GM19238 (cell line): ENCODE results near the gene SLC39A3.

Experiments
- DNase-seq: peaks from one replicate; pipeline ENCODE4 v3.0.0; 2011; ENCODE audit warnings: low spot score; ENCODE audit not compliant: insufficient read length

SLC39A3 gene

DNA sequence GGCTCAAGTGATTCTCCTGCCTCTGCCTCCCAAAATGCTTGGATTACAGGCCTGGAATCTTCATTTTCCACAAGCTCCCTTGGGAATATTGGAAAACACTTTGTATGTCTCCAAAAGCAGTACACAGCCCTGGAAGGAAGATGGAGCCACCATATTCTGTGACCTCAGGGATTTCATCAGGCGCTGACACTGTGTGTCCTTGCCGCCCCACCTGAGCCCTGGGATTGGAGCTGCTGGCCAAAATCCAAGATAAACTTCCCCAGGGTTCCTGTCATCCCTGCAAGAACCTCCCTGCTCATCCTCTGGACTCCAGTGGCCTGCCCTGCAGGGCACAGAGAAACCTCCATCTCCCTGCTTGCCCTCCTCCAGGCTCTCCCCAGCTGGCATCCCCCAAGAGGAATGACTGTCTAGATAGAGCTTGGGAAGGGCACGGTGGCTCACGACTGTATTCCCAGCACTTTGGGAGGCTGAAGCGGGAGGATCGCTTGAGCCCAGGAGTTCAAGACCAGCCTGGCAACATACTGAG is 36.1 kb downstream of the SLC39A3 start:
- DNase-seq, result no peak

DNA sequence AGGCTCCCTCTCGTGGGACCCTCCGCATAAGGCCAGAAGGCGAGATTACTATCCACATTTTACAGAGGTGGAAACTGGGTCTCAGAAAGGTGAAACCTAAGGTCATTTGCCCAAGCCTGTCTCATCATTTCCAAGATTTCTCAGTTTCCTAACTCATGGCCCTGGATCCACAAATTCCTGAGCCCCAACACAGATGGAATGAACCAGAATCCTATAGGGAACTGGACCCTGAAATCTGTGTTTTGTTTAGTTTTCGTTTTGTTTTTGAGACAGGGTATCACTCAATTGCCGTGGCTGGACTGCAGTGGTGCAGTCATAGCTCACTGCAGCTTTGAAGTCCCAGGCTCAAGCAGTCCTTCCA is 36.8 kb downstream of the SLC39A3 start:
- DNase-seq, result no peak

DNA sequence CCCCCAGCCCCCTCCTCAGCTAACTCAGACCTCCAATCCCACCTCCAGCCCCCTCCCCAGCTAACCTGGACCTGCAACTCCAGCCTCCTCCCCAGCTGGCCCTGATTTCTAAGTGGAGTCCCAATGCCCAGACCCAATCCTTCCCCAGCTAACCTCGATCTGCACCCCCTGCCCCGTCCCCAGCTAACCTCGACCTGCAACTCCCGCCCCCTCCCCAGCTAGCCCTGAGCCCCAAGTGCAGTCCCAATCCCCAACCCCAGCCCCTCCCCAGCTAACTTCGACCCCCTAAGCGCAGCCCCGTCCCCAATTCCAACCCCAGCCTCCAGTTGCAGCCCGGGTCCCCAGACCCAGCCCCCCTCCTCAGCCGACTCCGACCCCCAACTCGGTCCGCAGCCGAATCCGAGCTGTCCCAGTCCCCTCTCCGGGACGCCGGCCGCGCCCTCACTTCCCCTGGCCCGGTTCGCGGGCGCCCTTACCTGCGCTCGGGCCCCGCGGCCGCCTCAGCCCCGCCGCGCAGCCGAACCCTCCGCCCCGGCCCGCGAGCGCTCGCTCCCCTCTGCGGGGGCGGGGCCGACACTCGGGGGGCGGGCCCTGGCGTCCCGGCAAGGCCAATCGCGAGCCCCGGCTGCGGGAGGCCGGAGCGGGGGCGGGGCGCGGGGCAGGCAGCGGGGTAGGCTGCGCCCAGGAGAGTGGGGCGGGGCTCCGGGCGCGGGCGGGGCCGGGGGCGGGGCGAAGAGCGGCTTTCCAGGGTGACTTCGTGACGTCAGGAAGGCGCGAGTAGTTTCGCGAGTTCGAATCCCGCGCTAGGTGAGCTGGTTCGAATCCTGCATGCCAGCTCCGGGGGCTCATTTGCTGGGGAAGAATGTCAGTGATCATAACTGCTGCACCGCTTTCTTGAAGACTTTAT is 37.4 kb downstream of the SLC39A3 start, which contains the start of gene GNG7:
GNG7 (minus strand) TSS at position 525 of the 907 bp plus-strand sequence. CDS start 182,006 bp downstream, outside the sequence.
- peak; percentile 100 for DNase-seq

DNA sequence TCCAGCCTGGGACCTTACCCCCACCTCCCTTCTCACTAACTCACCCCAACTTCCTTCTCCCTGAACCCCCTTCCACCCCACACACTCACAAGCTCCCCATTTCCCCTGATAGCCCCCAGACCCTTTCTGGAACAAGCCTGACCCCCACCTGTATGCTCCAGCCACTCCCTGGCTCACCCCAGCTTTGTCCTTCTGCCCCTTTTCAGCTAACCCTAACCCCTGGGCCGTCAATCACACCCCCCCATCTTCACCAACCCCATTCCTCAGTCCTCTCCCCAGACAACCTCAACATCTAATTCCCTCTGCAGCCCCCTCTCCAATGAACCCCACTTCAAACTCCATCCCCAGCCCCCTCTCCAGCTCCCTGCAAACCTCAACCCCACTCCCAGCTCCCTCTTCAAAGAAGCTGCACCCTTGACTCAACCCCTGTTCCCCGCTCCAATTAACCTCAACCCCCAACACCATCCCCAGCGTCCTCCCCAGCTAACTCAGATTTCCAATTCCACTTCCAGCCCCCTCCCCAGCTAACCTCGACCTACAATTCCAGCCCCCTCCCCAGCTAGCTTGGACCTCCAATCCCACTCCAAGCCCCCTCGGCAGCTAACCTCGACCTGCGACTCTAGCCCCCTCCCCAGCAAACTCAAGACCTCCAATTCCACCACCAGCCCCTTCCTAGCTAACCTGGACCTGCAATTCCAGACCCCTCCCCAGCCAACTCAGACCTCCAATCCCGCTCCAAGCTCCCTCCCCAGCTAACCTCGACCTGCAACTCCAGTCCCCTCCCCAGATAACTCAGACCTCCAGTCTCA is 38.3 kb downstream of the SLC39A3 start:
- DNase-seq, result no peak

DNA sequence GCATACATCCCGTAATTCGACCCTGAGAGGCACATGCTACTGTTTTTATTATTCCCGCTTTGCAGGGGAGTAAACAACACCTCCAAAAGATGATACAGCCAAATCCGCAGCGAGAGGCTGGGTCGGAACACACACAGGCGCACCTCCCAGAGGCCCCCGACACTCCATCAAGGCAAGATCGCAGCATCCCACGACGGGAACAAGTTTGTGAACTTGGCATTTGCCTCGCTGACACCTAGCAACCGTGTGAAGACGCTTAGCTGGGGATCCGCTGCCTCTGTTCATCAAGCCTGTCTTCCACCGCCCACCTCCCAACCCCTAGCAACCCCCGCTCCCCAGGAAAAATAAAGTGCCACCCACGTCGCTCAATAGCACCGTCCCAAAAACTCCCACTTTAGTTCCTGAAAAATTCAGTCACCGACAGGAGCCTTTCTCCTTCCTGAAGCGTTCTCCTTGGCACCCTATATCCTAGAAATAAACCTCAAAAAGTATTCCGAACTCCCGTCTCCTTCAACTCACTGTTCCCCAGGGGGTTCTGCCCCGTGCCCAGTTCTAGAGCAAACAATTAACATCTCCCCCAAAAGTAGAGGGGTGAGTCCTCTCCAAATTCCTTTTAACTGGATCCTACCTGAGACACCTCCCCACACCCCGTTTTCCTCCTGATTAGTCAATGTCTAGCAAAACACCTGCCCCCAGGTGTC is 39.0 kb downstream of the SLC39A3 start:
- DNase-seq, result no peak

DNA sequence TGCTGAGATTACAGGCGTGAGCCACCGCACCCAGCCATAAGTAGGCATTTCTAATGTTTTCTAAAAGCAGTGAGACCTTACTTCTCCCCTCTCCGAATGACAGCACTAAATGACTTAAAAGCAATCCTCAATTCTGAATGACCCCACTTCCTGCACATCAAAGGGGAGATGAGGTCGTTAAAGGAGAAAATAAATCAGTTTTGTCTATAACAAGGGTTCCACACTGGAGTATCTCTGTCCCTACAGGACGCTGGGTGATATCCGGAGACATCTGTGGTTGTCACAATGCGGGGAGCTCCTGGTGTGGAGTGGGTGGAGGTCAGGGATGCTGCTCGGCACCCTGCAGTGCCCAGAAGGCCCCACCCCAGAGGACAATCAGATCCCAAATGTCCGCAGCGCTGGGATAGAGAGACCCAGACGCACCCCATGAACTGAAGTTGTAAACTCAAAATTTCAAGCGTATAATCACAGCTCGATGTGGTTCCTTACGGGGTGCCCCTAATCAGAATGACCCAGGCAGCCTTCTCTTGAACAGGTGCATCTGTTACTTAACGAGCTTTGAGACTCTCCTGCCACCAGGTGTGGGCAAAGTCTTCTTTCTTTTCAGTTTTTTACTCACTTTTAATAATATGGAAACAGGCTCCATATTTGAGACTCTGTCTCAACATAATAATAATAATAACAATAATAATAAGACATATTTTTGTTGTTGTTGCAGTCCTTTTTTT is 40.2 kb downstream of the SLC39A3 start:
- no peak for DNase-seq

DNA sequence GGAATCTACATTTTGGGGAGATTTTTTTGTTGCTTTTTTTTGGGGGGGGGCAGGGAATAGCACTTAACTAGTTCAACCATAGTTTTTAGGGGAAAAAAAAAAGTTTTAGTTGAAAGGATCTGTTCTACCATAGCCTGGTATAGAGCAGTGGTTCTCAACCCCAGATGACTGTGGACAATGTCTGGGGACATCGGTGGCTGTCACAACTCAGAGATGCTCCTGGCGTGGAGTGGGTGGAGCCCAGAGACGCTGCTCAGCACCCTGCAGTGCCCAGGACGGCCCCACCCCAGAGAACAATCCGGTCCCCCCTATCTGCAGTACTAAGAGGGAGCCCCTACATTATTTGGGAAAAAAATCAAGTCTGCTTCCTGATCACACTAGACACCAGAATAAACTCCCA is 45.6 kb downstream of the SLC39A3 start:
- no peak for DNase-seq

DNA sequence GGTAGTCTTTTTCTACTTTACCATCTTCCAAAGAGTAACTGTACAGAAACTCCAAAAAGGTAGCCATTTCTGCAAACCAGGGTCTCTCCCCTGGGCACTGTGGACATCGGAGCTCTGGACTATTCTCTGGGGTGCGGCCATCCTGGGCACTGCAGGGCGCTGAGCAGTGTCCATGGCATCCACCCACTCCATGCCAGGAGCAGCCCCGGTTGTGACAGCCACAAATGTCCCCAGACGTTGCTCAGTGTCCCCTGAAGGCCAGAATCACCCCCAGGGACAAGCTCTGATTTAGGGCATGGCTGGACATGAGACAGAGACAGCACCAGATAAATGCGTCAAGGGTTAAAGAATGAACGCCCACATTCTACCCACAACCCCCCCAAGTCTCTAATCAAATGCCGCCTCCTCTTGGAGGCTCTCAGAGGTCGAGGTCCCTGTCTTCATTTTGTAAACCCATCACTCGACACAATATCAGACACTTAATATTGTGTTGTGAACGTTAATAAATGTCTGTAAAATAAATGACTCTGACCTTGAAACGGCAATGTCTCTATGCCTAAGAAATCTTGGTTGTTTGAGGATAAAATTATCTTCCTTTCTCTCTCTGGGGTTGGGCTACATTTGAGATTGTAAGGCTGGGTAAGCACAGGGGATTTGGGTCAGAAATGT is 46.2 kb downstream of the SLC39A3 start:
- no peak for DNase-seq

DNA sequence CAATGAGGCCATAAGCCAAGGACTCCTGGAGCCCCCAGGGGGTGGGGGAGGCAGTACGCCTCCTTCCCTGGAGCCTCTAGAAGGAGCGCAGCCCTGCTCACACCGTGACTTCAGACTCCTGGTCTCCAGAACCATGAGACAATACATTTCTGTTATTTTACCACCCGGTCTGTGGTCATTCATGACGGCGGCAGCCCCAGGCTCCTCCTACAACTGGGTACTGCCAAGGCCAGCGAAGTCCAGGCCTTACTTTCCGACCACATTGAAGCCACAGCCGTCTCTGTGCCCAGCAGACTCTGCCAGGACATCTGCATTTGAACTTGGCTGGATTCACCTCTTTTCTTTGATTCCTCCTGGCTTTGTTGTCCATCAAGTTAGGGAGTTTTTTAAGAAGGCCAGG is 47.9 kb downstream of the SLC39A3 start:
- DNase-seq, result no peak

DNA sequence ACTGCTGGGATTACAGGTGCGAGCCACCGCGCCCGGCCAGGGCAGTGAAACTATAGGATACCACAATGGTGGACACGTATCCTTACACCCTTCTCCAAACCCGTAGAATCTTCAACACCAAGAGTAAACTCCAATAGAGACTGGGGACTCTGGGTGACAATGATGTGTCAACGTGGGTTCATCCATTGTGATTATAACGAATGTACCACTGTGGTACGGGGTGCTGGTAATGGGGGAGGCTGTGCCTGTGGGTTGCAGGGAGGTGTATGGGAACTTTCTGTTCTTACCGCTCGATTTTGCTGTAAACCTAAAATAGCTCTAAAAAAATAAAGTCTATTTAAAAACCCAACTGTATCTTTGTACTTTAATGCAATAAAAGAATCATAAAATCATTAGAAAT is 49.0 kb downstream of the SLC39A3 start:
- no peak for DNase-seq

DNA sequence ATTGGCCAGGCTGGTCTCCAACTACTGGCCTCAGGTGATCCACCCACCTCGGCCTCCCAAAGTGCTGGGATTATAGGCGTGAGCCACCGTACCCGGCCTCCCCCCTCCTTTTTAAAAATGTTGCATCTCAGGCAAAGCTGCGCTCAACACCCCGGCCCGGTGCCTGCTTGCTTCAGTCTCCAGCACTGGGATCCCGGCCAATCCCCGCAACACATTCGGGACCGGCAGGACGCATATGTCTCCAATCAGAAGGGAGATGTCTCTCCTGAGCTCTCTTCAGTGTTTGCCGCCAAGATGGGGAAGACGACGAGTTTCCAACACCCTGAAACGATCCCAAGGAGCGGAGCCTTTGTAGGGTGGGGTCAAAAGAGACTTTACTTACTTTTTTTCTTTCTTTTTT is 53.5 kb downstream of the SLC39A3 start:
- no peak for DNase-seq

DNA sequence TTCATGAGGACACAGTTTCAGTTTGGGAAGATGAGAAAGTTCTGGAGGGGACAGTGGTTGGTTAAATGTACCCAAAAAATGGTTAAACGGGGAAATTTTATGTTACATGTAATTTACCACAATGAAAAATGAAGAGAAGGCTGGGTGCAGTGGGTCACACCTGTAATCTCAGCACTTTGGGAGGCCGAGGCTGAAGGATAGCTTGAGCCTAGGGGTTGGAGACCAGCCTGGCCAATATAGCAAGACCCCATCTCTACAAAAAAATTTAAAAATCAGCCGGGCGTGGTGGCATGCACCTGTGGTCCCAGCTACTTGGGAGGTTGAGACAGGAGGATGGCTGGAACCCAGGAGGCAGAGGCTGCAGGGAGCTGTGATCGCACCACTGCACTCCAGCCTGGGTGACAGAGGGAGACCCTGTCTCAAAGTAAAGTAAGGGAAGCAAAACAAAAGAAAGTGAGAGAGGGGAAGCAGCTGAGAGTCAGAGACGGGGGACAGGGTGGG is 54.6 kb downstream of the SLC39A3 start:
- no peak for DNase-seq

DNA sequence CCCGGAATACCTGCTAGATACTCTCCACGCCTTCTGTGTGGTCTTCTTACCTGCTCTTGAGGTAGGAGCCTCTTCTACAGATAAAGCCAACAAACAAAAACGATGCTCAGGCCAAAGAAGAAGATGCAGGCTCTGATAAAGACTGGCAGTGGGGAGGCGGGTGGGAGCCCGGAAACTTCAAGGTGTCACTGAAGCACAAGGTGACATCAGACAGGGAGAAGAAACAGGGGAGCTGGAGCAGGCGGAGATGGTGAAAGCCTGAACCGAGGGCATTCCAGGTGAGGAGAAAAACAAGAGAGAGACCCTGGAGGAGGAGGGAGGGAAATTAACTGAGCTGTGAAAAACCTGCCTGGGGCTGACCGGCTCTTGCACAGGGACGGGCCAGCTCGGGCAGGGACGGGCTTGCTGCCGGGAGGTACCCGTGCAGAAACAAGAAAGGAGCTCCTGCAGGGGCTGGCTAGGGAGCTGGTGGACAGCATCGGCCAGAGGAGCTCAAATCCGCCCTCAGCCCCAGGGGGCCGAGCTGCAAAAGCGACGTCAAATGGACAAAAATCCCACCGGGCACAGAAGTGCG is 56.3 kb downstream of the SLC39A3 start:
- DNase-seq, result no peak
